Heart right ventricle (tissue), 16 donors: ENCODE data around the gene PLA2G2D. TPM values are rescaled to one million over a fixed set of nuclear protein-coding genes. Genes with fewer than 3 reads are reported as not detected.

Source experiments
- ATAC-seq, 8 donors: fragments of 200-7000 bp; cut with Tn5 transposase; one replicate each; pipeline ENCODE4 v1.9.1; 2020; ENCODE audit warnings: mild to moderate bottlenecking in 8 of 8, moderate library complexity in 8 of 8, moderate number of reproducible peaks in 1 of 8
- DNase-seq, 2 donors: peaks; one replicate each; pipeline ENCODE4 v3.0.0-alpha.2; 2020
- H3K27ac ChIP-seq, 10 donors: fragments of 200-600 bp; sonication (generic) in 2 of 10; one replicate each; pipeline versions ENCODE4 v1.5.0 to v1.8.0; 2020 to 2022; ENCODE audit warnings: mild to moderate bottlenecking in 3 of 10
- H3K27me3 ChIP-seq, 7 donors: fragments of 200-600 bp; one replicate each; pipeline ENCODE4 v1.8.0; 2021 to 2022; ENCODE audit warnings: mild to moderate bottlenecking in 2 of 7
- H3K36me3 ChIP-seq, 9 donors: fragments of 200-600 bp; sonication (generic) in 1 of 9; one replicate each; pipeline versions ENCODE4 v1.5.0 to v1.8.0; 2020 to 2022; ENCODE audit warnings: mild to moderate bottlenecking in 2 of 9
- H3K4me1 ChIP-seq, 9 donors: fragments of 200-600 bp; sonication (generic) in 1 of 9; one replicate each; pipeline versions ENCODE4 v1.5.0 to v1.8.0; 2020 to 2022; ENCODE audit warnings: mild to moderate bottlenecking in 4 of 9
- H3K4me3 ChIP-seq, 10 donors: fragments of 200-600 bp; sonication (generic) in 2 of 10; one replicate each; pipeline versions ENCODE4 v1.5.0 to v1.8.0; 2020 to 2022; ENCODE audit warnings: mild to moderate bottlenecking in 7 of 10, moderate library complexity in 2 of 10
- H3K9me3 ChIP-seq, 11 donors: fragments of 200-600 bp in 10 of 11; sonication (generic) in 2 of 11; one replicate each; pipeline versions ENCODE4 v1.5.0 to v1.8.0; 2013 to 2022; ENCODE audit warnings: mild to moderate bottlenecking in 2 of 11, control low read depth in 1 of 11, moderate library complexity in 1 of 11
- WGBS, 2 donors: extraction: QIAGEN DNeasy Blood & Tissue Kit; methylation state at CpG; one replicate each; pipeline ENCODE4 v1.1.7; 2013; ENCODE audit warnings: inconsistent platforms in 1 of 2; 5-methylcytosine and 5-hydroxymethylcytosine counted together
- intact Hi-C, 10 donors: fragments of 100-400 bp; cut with DNase I; formaldehyde crosslinking; loops; one replicate each; pipeline versions ENCODE4 v1.11.1 to v1.14.2; 2022
- polyA plus RNA-seq, 2 donors: library from polyadenylated mRNA; stranded (reverse); fragments of 200-250 nt; gene quantifications; one replicate each; pipeline ENCODE4 v1.2.3, GENCODE V29; 2013
- total RNA-seq, 10 donors: library from RNA; stranded (reverse); fragmentation: NEBNext Ultra II Directional in 3 of 10; extraction: Animal tissue kit (Norgen Biotek cat#: 25700) in 3 of 10; gene quantifications; one replicate each; pipeline versions ENCODE4 v1.2.1 to v1.2.4, GENCODE V29; 2021 to 2023
- TF ChIP-seq, protein P1 (sequence below), 9 donors: fragments of 200-600 bp; sonication (generic) in 2 of 9; IDR thresholded peaks; one replicate each; pipeline versions ENCODE4 v1.5.0 to v1.8.0; 2021 to 2022; ENCODE audit warnings: antibody characterized with exemption in 9 of 9, mild to moderate bottlenecking in 5 of 9, moderate library complexity in 1 of 9
- donor health status: Arrhythmogenic right ventricular cardiomyopathy.
- donor health status: ischemic (EF 13 %, LVEDD 7.1; RV severe dilation, severe dysfunction).
- donor health status: healthy with polysubstance abuse.
- donor health status: DM: no; HTN: yes; CAD: no.
- donor health status: DM: no; HTN: no; CAD: no.
- donor health status: ischemic (EF 25% LVEDD 6.9; RV normal size, moderate dysfunction).
- donor health status: ischemic (EF 25% LVEDD 5.7; RV mildly dilated, moderate dysfunction).
- donor health status: healthy.
- donor health status: DM: yes; HTN: yes; CAD: no.
- donor health status: Ischemic cardiomyopathy.
- donor health status: ischemic (EF 35%, LVEDD 5.7; RV mildly dilated, moderate dysfunction).
- donor health status: nonischemic (EF 11% LVEDD 7.7; RV severe dilation, severe dysfunction).
- donor health status: DM: yes; HTN: yes; CAD: no.
- donor health status: PGD.
- donor health status: ischemic (EF 29% LVEDD 5.4; RV normal size, mild dysfunction).
- donor health status: nonischemic (EF 23%, LVEDD 6.1; RV moderate dilation, normal function).

PLA2G2D gene
- total and polyA plus RNA-seq, 12 donors = 1.1 TPM; not detected in 11

DNA sequence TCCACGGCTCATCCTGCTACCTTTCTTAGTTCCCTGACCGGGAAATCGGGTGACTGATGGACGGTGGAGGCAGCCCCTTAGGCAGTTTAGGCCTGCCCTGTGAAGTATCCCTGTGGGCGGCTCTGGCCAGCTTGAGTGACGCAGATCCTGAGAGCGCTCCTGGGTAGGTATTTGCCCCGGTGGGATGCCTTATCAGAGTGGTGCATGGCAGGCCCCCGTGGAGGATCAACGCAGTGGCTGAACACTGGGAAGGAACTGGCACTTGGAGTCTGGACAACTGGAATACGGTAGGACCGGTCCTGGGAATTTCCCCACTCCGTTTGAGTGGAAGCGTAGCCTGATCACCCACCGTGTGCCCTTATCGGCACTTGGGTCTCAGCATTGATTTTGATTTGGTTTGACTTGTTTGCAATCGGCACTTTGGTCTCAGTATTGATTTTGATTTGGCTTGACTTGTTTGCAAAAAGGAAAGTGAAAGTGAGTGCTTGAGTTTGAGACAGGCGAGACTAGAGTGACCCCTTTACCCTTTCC, 35.0 kb upstream of the PLA2G2D start:
- Histone ChIP-seq H3K9me3 (peaks cover 0 to 17% (median 1%) of the 10 kb centered on the region in 11 donors), H3K27ac (peak overlapping the region in 3 of 10 donors; percentile 15 to 73 (median 25)), H3K36me3 (no peaks in the 10 kb centered on the region), H3K4me1 (peaks cover 3 to 27% (median 15%) of the 10 kb centered on the region in 9 donors), H3K27me3 (peaks cover 0 to 15% (median 0%) of the 10 kb centered on the region in 7 donors), H3K4me3 (peak overlapping the region in 5 of 10 donors; percentile 3 to 31 (median 17))
- ATAC-seq = no peak
- WGBS, 2 donors = 73 to 80% methylated on average over 18 of the region's 18 CpGs
- TF ChIP-seq, protein P1, sequence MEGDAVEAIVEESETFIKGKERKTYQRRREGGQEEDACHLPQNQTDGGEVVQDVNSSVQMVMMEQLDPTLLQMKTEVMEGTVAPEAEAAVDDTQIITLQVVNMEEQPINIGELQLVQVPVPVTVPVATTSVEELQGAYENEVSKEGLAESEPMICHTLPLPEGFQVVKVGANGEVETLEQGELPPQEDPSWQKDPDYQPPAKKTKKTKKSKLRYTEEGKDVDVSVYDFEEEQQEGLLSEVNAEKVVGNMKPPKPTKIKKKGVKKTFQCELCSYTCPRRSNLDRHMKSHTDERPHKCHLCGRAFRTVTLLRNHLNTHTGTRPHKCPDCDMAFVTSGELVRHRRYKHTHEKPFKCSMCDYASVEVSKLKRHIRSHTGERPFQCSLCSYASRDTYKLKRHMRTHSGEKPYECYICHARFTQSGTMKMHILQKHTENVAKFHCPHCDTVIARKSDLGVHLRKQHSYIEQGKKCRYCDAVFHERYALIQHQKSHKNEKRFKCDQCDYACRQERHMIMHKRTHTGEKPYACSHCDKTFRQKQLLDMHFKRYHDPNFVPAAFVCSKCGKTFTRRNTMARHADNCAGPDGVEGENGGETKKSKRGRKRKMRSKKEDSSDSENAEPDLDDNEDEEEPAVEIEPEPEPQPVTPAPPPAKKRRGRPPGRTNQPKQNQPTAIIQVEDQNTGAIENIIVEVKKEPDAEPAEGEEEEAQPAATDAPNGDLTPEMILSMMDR (IDR thresholded peaks at IDR 0.05) = no peak
- intact Hi-C loops = loop anchor here in 9 of 10 donors (2.0 to 5.0 kb wide), 6 partner anchors 52 to 338 kb away; partner anchors contain the start of gene PLA2G2A (in 4 of the 9)
- DNase-seq = no peak

DNA sequence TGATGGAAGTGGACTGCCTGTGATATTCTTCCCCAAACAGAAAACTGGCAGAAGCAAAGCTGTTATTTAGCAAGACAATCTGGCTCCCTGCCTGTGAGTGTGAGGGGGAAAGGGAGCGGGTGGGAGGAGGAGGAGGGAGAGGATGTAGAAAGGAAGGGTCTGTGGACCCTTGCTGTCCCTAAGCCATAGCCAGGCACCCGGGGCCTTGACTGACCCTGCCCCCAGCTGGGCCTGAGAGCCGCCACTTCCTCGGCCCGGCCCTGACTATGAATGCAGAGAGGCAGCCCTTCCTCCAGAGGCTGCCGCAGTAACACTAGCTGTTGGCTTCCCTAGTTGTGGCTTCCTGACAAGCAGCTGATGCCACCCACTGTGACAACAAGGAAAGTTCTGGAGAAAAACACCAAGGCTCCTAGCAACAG, 33.7 kb upstream of the PLA2G2D start:
- H3K36me3 ChIP-seq = no peaks in the 10 kb centered on the region
- TF ChIP-seq, protein P1 (IDR thresholded peaks at IDR 0.05) = no peak
- H3K9me3 ChIP-seq = peaks cover 0 to 4% (median 0%) of the 10 kb centered on the region in 11 donors
- peaks cover 3 to 27% (median 15%) of the 10 kb centered on the region in 9 donors for H3K4me1 ChIP-seq
- H3K27me3 ChIP-seq = peaks cover 0 to 20% (median 0%) of the 10 kb centered on the region in 7 donors
- intact Hi-C loops = loop anchor here (1.0 to 5.0 kb wide), 12 partner anchors 50 to 339 kb away; partner anchors contain the start of gene PLA2G2A (in 4 of the 10)
- DNase-seq (peak; percentile 24 to 35), ATAC-seq (peak; percentile 23 to 69 (median 54))
- H3K4me3 ChIP-seq = no peak overlapping the region
- WGBS, 2 donors = 51 to 55% methylated on average over 6 of the region's 6 CpGs
- peak overlapping the region in 6 of 10 donors; percentile 29 to 73 (median 55) for H3K27ac ChIP-seq

DNA sequence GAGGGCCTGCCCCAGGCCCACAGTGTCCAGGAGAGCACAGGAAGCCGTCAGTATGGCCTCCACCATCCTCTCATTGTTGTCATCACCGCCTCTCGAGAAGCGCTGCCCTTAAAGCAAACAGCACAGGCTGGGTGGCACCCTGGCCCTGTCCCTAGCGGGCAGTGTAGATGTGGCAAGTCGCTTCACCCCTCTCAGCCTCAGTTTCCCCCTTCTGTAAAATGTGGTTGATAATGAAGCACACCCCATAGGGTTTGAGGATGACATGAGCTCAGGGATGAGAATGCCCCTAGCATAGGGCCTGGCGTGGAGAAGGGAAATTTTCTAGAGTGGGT, 33.2 kb upstream of the PLA2G2D start:
- DNase-seq (no peak), ATAC-seq (peak in 6 of 8 donors; percentile 0 to 29 (median 16))
- 47 to 53% methylated on average over 7 of the region's 7 CpGs for WGBS, 2 donors
- H3K36me3 ChIP-seq = no peaks in the 10 kb centered on the region
- intact Hi-C loops = loop anchor here (1.0 to 5.0 kb wide), 12 partner anchors 50 to 340 kb away; partner anchors contain the start of gene PLA2G2A (in 4 of the 10)
- H3K27me3 ChIP-seq = peaks cover 0 to 20% (median 0%) of the 10 kb centered on the region in 7 donors
- H3K4me3 ChIP-seq = peak overlapping the region in 4 of 10 donors; percentile 37 to 53 (median 52)
- H3K4me1 ChIP-seq = peaks cover 3 to 27% (median 15%) of the 10 kb centered on the region in 9 donors
- H3K27ac ChIP-seq = peak overlapping the region in 6 of 10 donors; percentile 29 to 73 (median 55)
- H3K9me3 ChIP-seq = no peaks in the 10 kb centered on the region
- TF ChIP-seq, protein P1 (IDR thresholded peaks at IDR 0.05) = peak in 3 of 9 donors; percentile 5 to 40 (median 24)

DNA sequence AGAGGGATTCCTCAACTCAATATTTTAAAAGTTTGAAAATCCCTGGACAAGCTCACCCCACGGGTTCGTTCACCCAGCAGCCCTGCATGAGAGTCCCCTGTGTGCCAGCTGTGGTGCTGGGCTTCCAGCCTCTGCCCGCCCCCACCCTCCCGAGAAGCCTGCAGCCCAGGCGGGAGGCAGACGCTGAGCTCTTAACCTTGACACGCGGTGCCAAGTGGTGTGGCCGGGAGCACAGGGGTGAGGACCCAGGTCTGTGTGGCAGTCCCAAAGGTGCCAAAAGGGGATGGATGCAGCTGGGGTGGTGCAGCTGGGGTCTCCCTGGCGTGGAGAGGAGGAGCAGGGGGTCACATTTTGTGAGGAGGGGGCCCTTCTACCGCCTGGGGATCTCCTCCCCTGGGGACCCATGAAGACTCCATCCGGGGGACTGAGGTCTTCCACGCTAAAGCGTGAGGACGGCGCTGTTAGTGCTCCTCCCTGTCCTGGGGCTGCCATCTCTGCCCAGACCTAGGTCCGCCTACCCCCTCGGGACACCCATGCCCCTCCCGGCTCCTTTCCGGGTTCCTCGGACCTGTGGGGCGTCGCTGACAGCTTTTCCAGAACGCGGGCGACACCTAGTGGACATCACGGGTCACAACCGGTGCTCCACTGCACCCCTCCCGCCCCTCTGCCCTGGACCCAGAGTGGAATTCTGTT, 32.7 kb upstream of the PLA2G2D start:
- Histone ChIP-seq H3K4me1 (peaks cover 3 to 27% (median 15%) of the 10 kb centered on the region in 9 donors), H3K4me3 (peak overlapping the region; percentile 1 to 53 (median 44)), H3K36me3 (no peaks in the 10 kb centered on the region), H3K27me3 (peaks cover 0 to 20% (median 0%) of the 10 kb centered on the region in 7 donors), H3K27ac (peak overlapping the region in 4 of 10 donors; percentile 29 to 73 (median 48)), H3K9me3 (no peaks in the 10 kb centered on the region)
- WGBS, 2 donors = 6 to 7% methylated on average over 28 to 29 of the region's 29 CpGs
- intact Hi-C loops = loop anchor here (1.0 to 5.0 kb wide), 12 partner anchors 49 to 340 kb away; partner anchors contain the start of gene PLA2G2A (in 4 of the 10)
- ATAC-seq = peak; percentile 89 to 96 (median 93)
- peak; percentile 83 to 87 for DNase-seq
- TF ChIP-seq, protein P1 (IDR thresholded peaks at IDR 0.05) = peak; percentile 91 to 97 (median 95)
